Left cardiac atrium (tissue), 4 donors: ENCODE results near the gene CLDN15. TPM values are rescaled to one million over a fixed set of nuclear protein-coding genes. Genes with fewer than 3 reads are reported as not detected.

ENCODE experiments used
- ATAC-seq, 2 donors: fragments of 200-7000 bp; cut with Tn5 transposase; one replicate each; pipeline ENCODE4 v1.9.1; 2020; ENCODE audit warnings: mild to moderate bottlenecking in 2 of 2, moderate library complexity in 2 of 2
- DNase-seq: peaks from one replicate; pipeline ENCODE4 v3.0.0-alpha.2; 2020
- intact Hi-C, 2 donors: fragments of 100-400 bp; cut with DNase I; formaldehyde crosslinking; loops; one replicate each; pipeline versions ENCODE4 v1.14.1 to v1.15.1; 2022 to 2023
- total RNA-seq, 2 donors: library from RNA; stranded (reverse); fragmentation: NEBNext Ultra II Directional; extraction: Animal tissue kit (Norgen Biotek cat#: 25700); gene quantifications; one replicate each; pipeline ENCODE4 v1.2.1, GENCODE V29; 2021
- donor health status: DM: no; HTN: yes; CAD: no.
- donor health status: DM: no; HTN: yes; CAD: no; lungs with severe emphysema.
- donor health status: DM: yes; HTN: yes; CAD: no.
- donor health status: Dilated cardiomyopathy.

Gene CLDN15
- total RNA-seq, 2 donors from 2014 or later, result 5.5 to 6.1 TPM

- intact Hi-C loops, result no loop called here
- peak in 1 of 2 donors; percentile 29 for ATAC-seq
- DNase-seq, result no peak
These were observed 5.3 kb downstream of the CLDN15 start for GRCh38 chr7:101232141-101232850.

- intact Hi-C loops, result no loop called here
- ATAC-seq, result no peak
- no peak for DNase-seq
These were observed 6.0 kb downstream of the CLDN15 start for GRCh38 chr7:101231644-101232043.

- ATAC-seq, result no peak
- intact Hi-C loops, result no loop called here
- DNase-seq, result no peak
These were observed 10.9 kb downstream of the CLDN15 start for GRCh38 chr7:101226721-101227120.

- DNase-seq, result no peak
- ATAC-seq, result no peak
- intact Hi-C loops, result no loop called here
These were observed 12.0 kb downstream of the CLDN15 start for GRCh38 chr7:101225650-101226049.

- ATAC-seq, result no peak
- DNase-seq, result no peak
- intact Hi-C loops, result no loop called here
These were observed 14.1 kb downstream of the CLDN15 start for GRCh38 chr7:101223528-101223927.

GRCh38 chr7:101222275-101222830 is 15.2 kb downstream of the CLDN15 start:
- intact Hi-C loops, result no loop called here
- no peak for DNase-seq
- no peak for ATAC-seq

GRCh38 chr7:101220295-101220694 is 17.3 kb downstream of the CLDN15 start:
- ATAC-seq (no peak), DNase-seq (no peak)
- intact Hi-C loops, result no loop called here

- intact Hi-C loops, result loop anchor here in 1 of 2 donors (5.0 kb wide), 1 partner anchor 34 kb away; no protein-coding TSS in a partner anchor
These were observed 19.1 kb downstream of the CLDN15 start for GRCh38 chr7:101218236-101219125.

GRCh38 chr7:101217388-101218235 is 20.0 kb downstream of the CLDN15 start, which contains the start of the genes PLOD3 and ZNHIT1:
Gene PLOD3, minus strand, starts transcription at chr7:101217581. Its CDS starts 307 bp downstream, at chr7:101217274.
Gene ZNHIT1, plus strand, starts transcription at chr7:101218165. Its CDS starts 31 bp downstream, at chr7:101218196.
- DNase-seq, result peak; percentile 99
- intact Hi-C loops, result loop anchor here in 1 of 2 donors (5.0 kb wide), 1 partner anchor 35 kb away; no protein-coding TSS in a partner anchor
- peak; percentile 91 to 94 for ATAC-seq

More at GRCh38 chr7:101218236-101219125, 19.1 kb downstream of the CLDN15 start:
- ATAC-seq, result peak in 1 of 2 donors; percentile 2
- no peak for DNase-seq

GRCh38 chr7:101216860-101217387 is 20.7 kb downstream of the CLDN15 start:
- intact Hi-C loops, result loop anchor here in 1 of 2 donors (5.0 kb wide), 1 partner anchor 35 kb away; no protein-coding TSS in a partner anchor
- no peak for DNase-seq
- peak in 1 of 2 donors; percentile 7 for ATAC-seq

GRCh38 chr7:101216001-101216859 is 21.4 kb downstream of the CLDN15 start:
- ATAC-seq, result peak in 1 of 2 donors; percentile 2
- intact Hi-C loops, result loop anchor here in 1 of 2 donors (5.0 kb wide), 1 partner anchor 36 kb away; no protein-coding TSS in a partner anchor

GRCh38 chr7:101212014-101212413 is 25.6 kb downstream of the CLDN15 start:
- intact Hi-C loops, result no loop called here
- no peak for DNase-seq
- ATAC-seq, result no peak

More at GRCh38 chr7:101216001-101216859, 21.4 kb downstream of the CLDN15 start:
- DNase-seq, result no peak

GRCh38 chr7:101211501-101211900 is 26.1 kb downstream of the CLDN15 start:
- DNase-seq (no peak), ATAC-seq (no peak)
- intact Hi-C loops, result no loop called here

- ATAC-seq, result no peak
- intact Hi-C loops, result no loop called here
- DNase-seq, result no peak
These were observed 27.5 kb downstream of the CLDN15 start for GRCh38 chr7:101210143-101210542.

- intact Hi-C loops, result no loop called here
- ATAC-seq (no peak), DNase-seq (no peak)
These were observed 28.8 kb downstream of the CLDN15 start for GRCh38 chr7:101208794-101209193.

GRCh38 chr7:101207459-101207858 is 30.1 kb downstream of the CLDN15 start:
- ATAC-seq (no peak), DNase-seq (no peak)
- intact Hi-C loops, result no loop called here

GRCh38 chr7:101206665-101207042 is 30.9 kb downstream of the CLDN15 start:
- DNase-seq, result no peak

More at GRCh38 chr7:101206665-101207042, 30.9 kb downstream of the CLDN15 start:
- no peak for ATAC-seq
- intact Hi-C loops, result no loop called here
